Epithelial cell of proximal tubule (primary cell): ENCODE measurements around the gene PNPLA3. TPM values are rescaled to one million over a fixed set of nuclear protein-coding genes. Genes with fewer than 3 reads are reported as not detected.

Experiments
- DNase-seq: peaks from one replicate; pipeline ENCODE4 v3.0.0-alpha.2; 2011; ENCODE audit warnings: low read depth
- H3K4me3 ChIP-seq: 2 replicates; pipeline ENCODE4 v1.5.1; 2011; ENCODE audit warnings: low read depth, mild to moderate bottlenecking, low read length
- total RNA-seq: library from RNA; depleted of rRNA; stranded (reverse); fragments of >200 nt; gene quantifications from 2 replicates; pipeline ENCODE4 v1.2.3, GENCODE V29; 2015
- TF ChIP-seq, protein P1 (sequence below): conservative IDR thresholded peaks from 2 replicates; pipeline ENCODE4 v1.5.1; 2012; ENCODE audit warnings: low read depth, mild to moderate bottlenecking, low read length

PNPLA3 gene
- total RNA-seq, 1 donor from 2014 or later: 7.6 TPM

DNA sequence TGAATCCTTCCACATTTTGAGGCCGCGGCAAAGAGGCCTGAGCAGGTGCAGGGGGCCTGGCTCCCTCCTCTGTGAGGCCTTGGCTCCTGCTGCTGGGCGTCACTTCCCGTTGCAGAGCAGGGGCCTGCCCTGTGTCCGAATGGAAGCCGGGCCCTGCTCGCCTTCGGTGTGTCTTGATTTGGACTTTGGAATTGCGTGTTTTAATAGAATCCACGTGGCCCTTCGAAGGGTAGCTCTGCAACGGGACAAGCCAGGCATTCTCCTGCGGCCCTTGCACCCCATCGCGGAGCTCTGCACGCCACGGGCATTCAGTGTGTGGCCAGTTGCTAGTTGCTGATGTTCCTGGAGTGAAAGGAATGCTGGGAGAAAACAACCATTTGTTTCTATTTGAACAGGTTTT, 57.4 kb downstream of the PNPLA3 start:
- DNase-seq: no peak
- H3K4me3 ChIP-seq: no peak overlapping the region
- TF ChIP-seq, protein P1, sequence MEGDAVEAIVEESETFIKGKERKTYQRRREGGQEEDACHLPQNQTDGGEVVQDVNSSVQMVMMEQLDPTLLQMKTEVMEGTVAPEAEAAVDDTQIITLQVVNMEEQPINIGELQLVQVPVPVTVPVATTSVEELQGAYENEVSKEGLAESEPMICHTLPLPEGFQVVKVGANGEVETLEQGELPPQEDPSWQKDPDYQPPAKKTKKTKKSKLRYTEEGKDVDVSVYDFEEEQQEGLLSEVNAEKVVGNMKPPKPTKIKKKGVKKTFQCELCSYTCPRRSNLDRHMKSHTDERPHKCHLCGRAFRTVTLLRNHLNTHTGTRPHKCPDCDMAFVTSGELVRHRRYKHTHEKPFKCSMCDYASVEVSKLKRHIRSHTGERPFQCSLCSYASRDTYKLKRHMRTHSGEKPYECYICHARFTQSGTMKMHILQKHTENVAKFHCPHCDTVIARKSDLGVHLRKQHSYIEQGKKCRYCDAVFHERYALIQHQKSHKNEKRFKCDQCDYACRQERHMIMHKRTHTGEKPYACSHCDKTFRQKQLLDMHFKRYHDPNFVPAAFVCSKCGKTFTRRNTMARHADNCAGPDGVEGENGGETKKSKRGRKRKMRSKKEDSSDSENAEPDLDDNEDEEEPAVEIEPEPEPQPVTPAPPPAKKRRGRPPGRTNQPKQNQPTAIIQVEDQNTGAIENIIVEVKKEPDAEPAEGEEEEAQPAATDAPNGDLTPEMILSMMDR: no peak

DNA sequence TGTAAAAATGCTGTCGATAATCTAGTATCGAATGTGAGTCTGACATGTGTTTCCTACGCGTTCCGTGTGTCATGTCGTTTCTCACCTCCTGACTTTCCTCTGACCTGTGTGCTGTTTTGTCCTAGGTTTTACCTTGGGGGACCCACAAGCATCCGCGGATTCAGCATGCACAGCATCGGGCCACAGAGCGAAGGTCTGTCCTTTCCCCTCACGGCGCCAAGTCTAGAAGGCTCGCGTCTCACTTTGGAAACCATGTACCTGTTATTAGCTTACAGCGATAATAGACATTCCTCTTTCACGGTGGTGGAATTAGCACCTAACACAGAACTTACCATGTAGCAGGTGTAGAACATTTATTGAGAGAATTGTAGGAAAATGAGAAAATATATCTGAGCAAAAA, 60.2 kb downstream of the PNPLA3 start:
- no peak for DNase-seq
- TF ChIP-seq, protein P1: no peak

DNA sequence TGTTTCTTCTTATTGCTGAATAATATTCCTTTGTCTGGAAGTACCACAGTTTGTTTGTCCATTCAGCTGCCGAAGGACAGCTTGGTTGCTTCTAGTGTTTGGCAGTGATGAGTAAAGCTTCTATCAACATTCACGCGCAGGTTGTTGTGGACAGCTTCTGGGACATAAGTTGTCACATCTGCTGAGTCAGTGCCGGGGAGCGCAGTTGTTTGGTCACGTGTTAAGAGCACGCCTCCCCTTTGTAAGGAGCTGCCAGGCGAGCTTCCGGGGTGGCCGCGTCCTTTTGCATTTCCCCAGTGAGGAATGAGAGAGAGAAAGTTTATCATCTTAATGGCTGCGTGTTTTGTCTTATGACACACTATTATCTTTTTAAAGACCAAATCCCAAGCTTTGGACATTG, 61.9 kb downstream of the PNPLA3 start:
- TF ChIP-seq, protein P1: no peak
- DNase-seq: no peak
- no peak overlapping the region for H3K4me3 ChIP-seq

More for the DNA sequence above, 60.2 kb downstream of the PNPLA3 start:
- no peak overlapping the region for H3K4me3 ChIP-seq

DNA sequence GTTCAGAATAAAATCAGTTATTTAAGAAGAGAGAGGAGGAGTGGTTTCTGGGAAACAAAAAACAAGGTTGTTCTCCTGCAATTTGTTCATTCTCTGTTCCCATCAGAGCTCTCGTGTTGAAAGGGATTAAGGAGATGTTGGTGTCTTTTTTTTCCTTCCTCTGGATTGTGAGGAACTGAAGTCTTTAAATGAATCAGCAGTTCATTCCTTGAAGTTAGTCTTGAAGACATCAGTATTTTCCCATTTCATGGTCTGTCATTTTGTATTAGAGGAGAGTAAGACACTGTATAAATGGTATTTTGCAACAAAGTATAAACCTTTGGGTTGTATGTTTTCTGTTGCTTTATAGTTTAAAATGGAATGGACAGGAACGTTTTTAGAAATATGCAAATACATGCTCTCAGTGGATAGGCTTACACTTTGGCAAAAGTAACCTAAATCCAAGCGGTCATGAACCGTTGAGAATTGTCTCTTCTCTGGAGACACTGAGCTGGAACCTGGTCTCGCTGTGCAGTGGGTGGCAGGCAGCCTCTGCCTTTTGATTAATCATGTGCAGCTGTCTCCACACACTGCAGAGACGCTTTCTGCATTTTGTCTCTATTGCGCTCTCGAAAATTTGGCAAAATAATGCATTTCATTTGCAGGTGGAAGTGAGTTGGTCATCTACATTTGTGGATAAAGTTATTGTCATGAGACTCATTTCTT, 64.7 kb downstream of the PNPLA3 start:
- TF ChIP-seq, protein P1: no peak
- H3K4me3 ChIP-seq: no peak overlapping the region
- DNase-seq: no peak

DNA sequence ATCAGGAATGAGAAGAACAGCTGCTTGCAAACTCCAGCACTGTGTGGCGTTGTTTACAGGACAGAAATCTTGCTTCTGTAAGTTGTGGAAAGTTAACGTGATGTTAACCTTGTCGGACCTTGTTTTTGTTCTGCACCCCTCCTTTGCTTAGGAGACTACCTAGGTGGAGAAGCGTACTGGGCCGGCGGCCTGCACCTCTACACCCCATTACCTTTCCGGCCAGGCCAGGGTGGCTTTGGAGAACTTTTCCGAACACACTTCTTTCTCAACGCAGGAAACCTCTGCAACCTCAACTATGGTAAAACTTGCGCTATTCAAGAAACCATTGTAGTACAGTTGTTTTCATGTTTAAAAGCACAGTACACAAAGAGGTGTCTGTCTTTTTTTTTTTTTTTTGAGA, 65.4 kb downstream of the PNPLA3 start:
- no peak overlapping the region for H3K4me3 ChIP-seq
- TF ChIP-seq, protein P1: no peak
- DNase-seq: no peak

DNA sequence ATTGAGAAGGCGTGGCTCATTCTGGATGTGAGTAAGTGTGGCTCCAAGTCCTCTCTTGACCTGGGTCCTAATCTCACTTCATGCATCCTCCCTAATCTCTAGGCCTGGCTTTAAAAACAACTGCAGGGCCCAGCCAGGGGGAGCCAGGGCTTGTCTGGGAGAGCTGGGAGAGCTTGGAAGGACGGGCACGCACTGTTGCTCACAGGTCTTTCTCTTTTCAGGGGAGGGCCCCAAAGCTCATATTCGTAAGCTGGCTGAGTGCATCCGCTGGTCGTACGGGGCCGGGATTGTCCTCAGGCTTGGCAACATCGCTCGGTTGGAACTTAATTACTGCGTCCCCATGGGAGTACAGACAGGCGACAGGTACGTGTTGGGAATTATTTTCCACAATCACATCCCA, 66.4 kb downstream of the PNPLA3 start:
- TF ChIP-seq, protein P1: no peak
- no peak overlapping the region for H3K4me3 ChIP-seq
- no peak for DNase-seq
